HG03439 (cell line): ENCODE results near the gene XAGE3.
"Not testable (repeated sequence)": the region's sequence is repeated elsewhere in the genome, so short reads cannot be mapped to it uniquely, and the experiment has no call there.

Experiments
- ATAC-seq: cut with Tn5 transposase; IDR thresholded peaks from one replicate; pipeline ENCODE4 v1.9.1; 2021; ENCODE audit warnings: mild to moderate bottlenecking, moderate library complexity; ENCODE audit not compliant: unreplicated experiment

XAGE3 gene

DNA sequence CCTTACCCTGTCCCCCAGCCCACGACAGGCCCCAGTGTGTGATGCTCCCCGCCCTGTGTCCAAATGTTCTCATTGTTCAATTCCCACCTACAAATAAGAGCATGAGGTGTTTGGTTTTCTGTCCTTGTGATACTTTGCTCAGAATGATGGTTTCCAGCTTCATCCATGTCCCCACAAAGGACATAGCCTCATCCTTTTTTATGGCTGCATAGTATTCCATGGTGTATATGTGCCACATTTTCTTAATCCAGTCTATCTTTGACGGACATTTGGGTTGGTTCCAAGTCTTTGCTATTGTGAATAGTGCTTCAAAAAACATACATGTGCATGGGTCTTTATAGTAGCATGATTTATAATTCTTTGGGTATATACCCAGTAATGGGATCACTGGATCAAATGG lies 24.3 kb downstream of the XAGE3 start:
- ATAC-seq, result not testable (repeated sequence)

DNA sequence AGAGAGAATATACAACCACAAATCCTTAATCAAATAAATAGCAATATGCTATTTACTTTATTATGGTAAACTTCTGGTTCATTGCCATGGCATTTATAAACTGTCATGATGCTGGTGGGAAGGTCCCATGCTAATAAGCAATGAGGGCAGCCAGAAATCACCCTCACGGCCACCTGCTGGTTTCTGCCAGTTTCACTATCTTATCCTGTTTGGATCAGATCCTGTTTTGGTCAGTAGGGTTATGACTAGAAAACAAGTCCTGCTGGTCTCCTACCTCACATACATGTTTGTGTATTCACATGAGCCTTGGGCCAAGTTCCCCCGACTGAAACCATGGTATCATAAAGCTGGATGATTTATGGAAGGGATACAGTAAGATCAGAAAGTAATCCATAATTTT lies 28.7 kb downstream of the XAGE3 start:
- no peak for ATAC-seq

DNA sequence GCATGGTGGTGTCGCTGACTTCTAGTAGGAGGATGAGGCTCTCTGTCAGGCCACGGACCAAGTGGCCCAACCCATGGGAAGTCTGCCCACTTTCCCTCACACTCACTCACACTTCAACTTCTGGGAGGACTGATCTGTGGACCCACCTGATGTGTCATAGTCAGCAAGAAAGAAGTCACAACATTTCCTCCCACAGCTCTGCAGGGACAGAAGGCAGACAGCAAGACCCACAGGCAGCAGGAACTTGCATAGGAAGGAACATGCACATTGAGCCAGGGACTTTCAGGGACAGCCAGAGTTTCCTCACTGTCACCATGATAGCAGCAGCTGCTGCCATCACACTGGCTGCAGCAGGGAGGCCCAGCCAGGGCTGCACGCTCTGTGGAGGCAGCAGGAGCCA lies 37.3 kb downstream of the XAGE3 start:
- no peak for ATAC-seq

DNA sequence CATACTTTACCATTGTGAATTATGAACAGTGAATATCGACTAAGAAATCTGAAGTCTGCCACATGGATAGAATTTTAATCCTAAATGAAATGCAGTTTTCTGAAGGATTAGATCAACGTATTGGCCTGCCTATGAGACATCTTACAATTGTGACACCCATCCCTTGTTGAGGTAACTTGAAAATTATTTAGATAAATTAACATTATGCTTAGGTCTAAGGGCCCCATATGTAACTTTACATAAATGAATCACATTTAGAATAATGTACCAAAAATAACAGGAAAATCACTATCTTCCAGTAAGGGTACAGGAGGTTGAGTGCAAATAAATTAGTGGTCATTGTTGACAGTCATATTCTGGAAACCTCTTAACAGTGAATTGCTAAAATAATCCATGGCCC lies 43.3 kb downstream of the XAGE3 start:
- ATAC-seq, result no peak

DNA sequence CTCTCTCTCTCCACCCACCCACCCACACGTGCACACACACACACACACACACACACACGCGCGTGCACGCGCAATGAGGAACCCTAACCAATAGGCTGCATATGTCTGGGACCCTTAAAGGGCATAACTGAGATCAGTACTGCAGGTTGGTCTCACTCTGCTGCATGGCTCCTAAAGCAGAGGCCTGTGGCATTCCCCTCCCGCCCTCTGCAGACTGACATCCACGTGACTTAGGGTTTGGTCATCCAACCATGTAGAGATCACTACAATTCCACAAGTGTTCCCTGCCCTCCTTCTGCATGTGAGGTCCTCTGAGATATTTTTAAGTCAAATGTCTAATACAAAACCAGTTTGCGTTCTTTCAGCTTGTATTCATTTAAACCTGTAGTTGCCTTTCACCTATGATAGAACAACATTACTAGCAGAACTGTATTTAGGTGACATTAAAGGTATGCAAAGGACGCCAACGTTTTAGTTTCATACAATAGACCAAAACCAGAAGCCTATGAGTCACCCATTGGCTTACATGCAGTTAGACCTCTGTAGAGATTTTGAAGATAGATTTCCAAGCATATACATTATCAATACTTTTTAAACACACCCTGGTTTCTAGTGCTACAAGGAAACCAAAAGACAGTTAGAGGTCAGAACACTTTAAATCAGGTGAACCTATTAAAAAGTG lies 46.7 kb downstream of the XAGE3 start:
- no peak for ATAC-seq

DNA sequence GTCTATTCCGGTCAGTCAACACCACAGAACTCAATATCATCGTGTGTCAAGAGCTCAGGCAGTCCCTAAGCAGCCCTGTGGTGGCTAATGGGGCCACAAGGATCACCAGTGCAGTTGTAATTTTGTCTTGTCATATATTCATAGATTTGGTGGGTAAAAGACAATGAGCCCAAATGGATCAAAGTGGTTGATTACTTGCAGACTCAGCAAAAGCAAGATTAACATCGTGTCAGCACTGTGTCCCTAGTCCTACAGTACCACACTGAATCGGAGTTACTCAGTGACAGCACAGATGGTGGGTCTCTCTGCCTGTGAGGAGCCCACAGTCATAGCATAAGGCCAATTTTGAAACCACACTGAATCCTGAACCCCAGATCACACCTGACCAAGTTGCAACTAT lies 48.1 kb downstream of the XAGE3 start:
- no peak for ATAC-seq
